ENCODE measurements around the gene N4BP2L2.
A peak's percentile ranks its signal among the peaks of the same experiment; 100 is the strongest.

The N4BP2L2 gene

GRCh38 chr13:32542221-32542620 is 3.6 kb upstream of the N4BP2L2 start:
- TF ChIP-seq ZNF565 (CRISPR knock-in tag; conservative IDR thresholded peaks at IDR 0.05; ENCODE audit: low read depth) (no peak), CSDC2 (CRISPR knock-in tag; IDR thresholded peaks at IDR 0.05) (no peak), CREB5 (CRISPR knock-in tag; IDR thresholded peaks at IDR 0.05; ENCODE audit: low read depth) (no peak), BACH2 (CRISPR knock-in tag; IDR thresholded peaks at IDR 0.05; ENCODE audit: borderline replicate concordance) (no peak), PATZ1 (CRISPR knock-in tag; IDR thresholded peaks at IDR 0.05; ENCODE audit: borderline replicate concordance) (no peak), GLIS3 (CRISPR knock-in tag; IDR thresholded peaks at IDR 0.05) (no peak), ZC3H10 (CRISPR knock-in tag; IDR thresholded peaks at IDR 0.05) (no peak), ZFP3 (CRISPR knock-in tag; IDR thresholded peaks at IDR 0.05) (no peak), RARB (CRISPR knock-in tag; IDR thresholded peaks at IDR 0.05) (no peak), CSRNP3 (CRISPR knock-in tag; IDR thresholded peaks at IDR 0.05) (no peak), SNAI2 (CRISPR knock-in tag; IDR thresholded peaks at IDR 0.05) (no peak), OSR1 (CRISPR knock-in tag; IDR thresholded peaks at IDR 0.05) (no peak), TCF4 (CRISPR knock-in tag; IDR thresholded peaks at IDR 0.05; ENCODE audit: borderline replicate concordance) (no peak), POU6F1 (CRISPR knock-in tag; IDR thresholded peaks at IDR 0.05; ENCODE audit: borderline replicate concordance, low read depth) (no peak)
- ATAC-seq = no peak

GRCh38 chr13:32538143-32538620 is 413 bp downstream of the N4BP2L2 start:
- ATAC-seq = peak; percentile 76
- TF ChIP-seq CSRNP3 (CRISPR knock-in tag; IDR thresholded peaks at IDR 0.05) (no peak), ZNF8 (CRISPR knock-in tag; IDR thresholded peaks at IDR 0.05) (no peak), GLIS3 (CRISPR knock-in tag; IDR thresholded peaks at IDR 0.05) (no peak), TOX (CRISPR knock-in tag; IDR thresholded peaks at IDR 0.05; ENCODE audit: borderline replicate concordance) (no peak), CSDC2 (CRISPR knock-in tag; IDR thresholded peaks at IDR 0.05) (no peak), SNAI2 (CRISPR knock-in tag; IDR thresholded peaks at IDR 0.05) (no peak), ARNTL (CRISPR knock-in tag; IDR thresholded peaks at IDR 0.05; ENCODE audit: borderline replicate concordance, low read depth) (no peak), ZNF565 (CRISPR knock-in tag; conservative IDR thresholded peaks at IDR 0.05; ENCODE audit: low read depth) (no peak), TCF4 (CRISPR knock-in tag; IDR thresholded peaks at IDR 0.05; ENCODE audit: borderline replicate concordance) (no peak), CREB5 (CRISPR knock-in tag; IDR thresholded peaks at IDR 0.05; ENCODE audit: low read depth) (no peak), ZFP30 (CRISPR knock-in tag; IDR thresholded peaks at IDR 0.05) (no peak)

GRCh38 chr13:32537580-32538142 is 934 bp downstream of the N4BP2L2 start:
- no peak for ATAC-seq
- TF ChIP-seq PATZ1 (CRISPR knock-in tag; IDR thresholded peaks at IDR 0.05; ENCODE audit: borderline replicate concordance) = no peak
- no peak for TF ChIP-seq ZFP30 (CRISPR knock-in tag; IDR thresholded peaks at IDR 0.05)
- TF ChIP-seq ESRRG (CRISPR knock-in tag; IDR thresholded peaks at IDR 0.05) = no peak
- no peak for TF ChIP-seq ZNF70 (CRISPR knock-in tag; IDR thresholded peaks at IDR 0.05)
- no peak for TF ChIP-seq RARB (CRISPR knock-in tag; IDR thresholded peaks at IDR 0.05)
- TF ChIP-seq CSDC2 (CRISPR knock-in tag; IDR thresholded peaks at IDR 0.05) = no peak
